HEK293 (cell line): ENCODE data around the gene ZNF154.

Experiments used
- CTCF ChIA-PET: fragments of 350-600 bp; formaldehyde crosslinking; extraction: SDS; loops from one replicate; lab custom pipeline; 2021; ENCODE audit warnings: antibody characterized with exemption; lab: Yijun Ruan, JAX
- POLR2A ChIA-PET: fragments of 300-600 bp; formaldehyde crosslinking; extraction: SDS; loops from one replicate; lab custom pipeline; 2020; ENCODE audit warnings: antibody characterized with exemption, inconsistent platforms; lab: Yijun Ruan, JAX
- H3K27ac ChIP-seq: fragments of 200-500 bp; sonication (Bioruptor generic); 2 replicates; pipeline ENCODE4 v1.5.1; 2014; ENCODE audit warnings: low read depth, low read length, control low read depth, inconsistent platforms; ENCODE audit errors: extremely low read depth
- H3K36me3 ChIP-seq, 2 experiments: fragments of 200-500 bp in 1 of 2; sonication (Bioruptor generic) in 1 of 2; 1 replicate in 1 of 2; 2 replicates in 1 of 2; pipeline ENCODE4 v1.5.1; 2014 to 2017; ENCODE audit warnings: inconsistent platforms in 2 of 2, low read length in 2 of 2; ENCODE audit not compliant: control insufficient read depth in 2 of 2, insufficient read depth in 1 of 2
- H3K4me1 ChIP-seq: fragments of 200-500 bp; sonication (Bioruptor generic); 2 replicates; pipeline ENCODE4 v1.5.1; 2014; ENCODE audit warnings: mild to moderate bottlenecking, low read length, inconsistent platforms; ENCODE audit not compliant: control insufficient read depth, insufficient read depth
- H3K4me3 ChIP-seq: 2 replicates; pipeline ENCODE4 v1.5.1; 2011; ENCODE audit warnings: low read depth, mild to moderate bottlenecking, control low read depth, low read length, moderate library complexity
- H3K9me3 ChIP-seq: fragments of 200-500 bp; sonication (Bioruptor generic); 2 replicates; pipeline ENCODE4 v1.5.1; 2014; ENCODE audit warnings: low read depth, low read length, inconsistent platforms; ENCODE audit not compliant: control insufficient read depth, insufficient read depth
- SP7 ChIP-seq: fragments of 450-650 bp; formaldehyde crosslinking; IDR thresholded peaks from 2 replicates; pipeline ENCODE4 v1.5.1; 2016; ENCODE audit warnings: missing biosample characterization, missing genetic modification characterization
- WT1 ChIP-seq: fragments of 450-650 bp; formaldehyde crosslinking; IDR thresholded peaks from 2 replicates; pipeline ENCODE4 v1.5.1; 2016; ENCODE audit warnings: missing biosample characterization, missing genetic modification characterization
- ZBTB21 ChIP-seq: fragments of 450-650 bp; formaldehyde crosslinking; IDR thresholded peaks from 2 replicates; pipeline ENCODE4 v1.5.1; 2017; ENCODE audit warnings: missing biosample characterization, missing genetic modification characterization
- ZIC2 ChIP-seq: fragments of 450-650 bp; formaldehyde crosslinking; IDR thresholded peaks from 2 replicates; pipeline ENCODE4 v1.5.1; 2016; ENCODE audit warnings: missing biosample characterization, missing genetic modification characterization
- ZNF132 ChIP-seq: fragments of 450-650 bp; formaldehyde crosslinking; IDR thresholded peaks from 2 replicates; pipeline ENCODE4 v1.5.1; 2017; ENCODE audit warnings: missing biosample characterization, missing genetic modification characterization, borderline replicate concordance
- ZNF148 ChIP-seq: fragments of 450-650 bp; formaldehyde crosslinking; IDR thresholded peaks from 2 replicates; pipeline ENCODE4 v1.5.0; 2017; ENCODE audit warnings: missing biosample characterization, missing genetic modification characterization, borderline replicate concordance
- ZNF174 ChIP-seq: fragments of 450-650 bp; formaldehyde crosslinking; IDR thresholded peaks from 2 replicates; pipeline ENCODE4 v1.5.0; 2017; ENCODE audit warnings: missing biosample characterization, mild to moderate bottlenecking, missing genetic modification characterization
- ZNF350 ChIP-seq: fragments of 450-650 bp; formaldehyde crosslinking; IDR thresholded peaks from 2 replicates; pipeline ENCODE4 v1.5.0; 2017; ENCODE audit warnings: missing biosample characterization, mild to moderate bottlenecking, missing genetic modification characterization
- ZNF501 ChIP-seq: fragments of 450-650 bp; formaldehyde crosslinking; IDR thresholded peaks from 2 replicates; pipeline ENCODE4 v1.5.1; 2016; ENCODE audit warnings: missing biosample characterization, missing genetic modification characterization
- ZNF530 ChIP-seq: fragments of 450-650 bp; formaldehyde crosslinking; IDR thresholded peaks from 2 replicates; pipeline ENCODE4 v1.5.1; 2016; ENCODE audit warnings: low read depth, missing biosample characterization, missing genetic modification characterization
- ZNF544 ChIP-seq: fragments of 450-650 bp; formaldehyde crosslinking; IDR thresholded peaks from 2 replicates; pipeline ENCODE4 v1.5.0; 2017; ENCODE audit warnings: missing biosample characterization, missing genetic modification characterization
- ZNF560 ChIP-seq: fragments of 450-650 bp; formaldehyde crosslinking; IDR thresholded peaks from 2 replicates; pipeline ENCODE4 v1.5.1; 2017; ENCODE audit warnings: missing biosample characterization, missing genetic modification characterization, borderline replicate concordance
- ZNF596 ChIP-seq: fragments of 450-650 bp; IDR thresholded peaks from 2 replicates; pipeline ENCODE4 v1.5.0; 2018; ENCODE audit warnings: missing biosample characterization, mild to moderate bottlenecking, missing genetic modification characterization, moderate library complexity
- ZNF626 ChIP-seq: fragments of 450-650 bp; sonication (Bioruptor Pico); formaldehyde crosslinking; IDR thresholded peaks from 2 replicates; pipeline ENCODE4 v1.5.1; 2018; ENCODE audit warnings: missing biosample characterization, missing genetic modification characterization, inconsistent platforms
- ZNF692 ChIP-seq: fragments of 450-650 bp; formaldehyde crosslinking; IDR thresholded peaks from 2 replicates; pipeline ENCODE4 v1.5.1; 2016; ENCODE audit warnings: missing biosample characterization, missing genetic modification characterization
- ZNF704 ChIP-seq: fragments of 450-650 bp; formaldehyde crosslinking; IDR thresholded peaks from 2 replicates; pipeline ENCODE4 v1.5.1; 2016; ENCODE audit warnings: missing biosample characterization, missing genetic modification characterization
- ZNF843 ChIP-seq: fragments of 450-650 bp; formaldehyde crosslinking; IDR thresholded peaks from 2 replicates; pipeline ENCODE4 v1.5.1; 2016; ENCODE audit warnings: missing biosample characterization, missing genetic modification characterization
- ZSCAN30 ChIP-seq: fragments of 450-650 bp; IDR thresholded peaks from 2 replicates; pipeline ENCODE4 v1.5.1; 2018; ENCODE audit warnings: missing biosample characterization, mild to moderate bottlenecking, missing genetic modification characterization, moderate library complexity
- ZSCAN4 ChIP-seq: fragments of 450-650 bp; formaldehyde crosslinking; IDR thresholded peaks from 2 replicates; pipeline ENCODE4 v1.5.1; 2017; ENCODE audit warnings: missing biosample characterization, missing genetic modification characterization
- ZSCAN5A ChIP-seq: fragments of 450-650 bp; formaldehyde crosslinking; IDR thresholded peaks from 2 replicates; pipeline ENCODE4 v1.5.1; 2016; ENCODE audit warnings: missing biosample characterization, missing genetic modification characterization
- TF ChIP-seq, protein P1 (sequence below): fragments of 450-650 bp; formaldehyde crosslinking; IDR thresholded peaks from 2 replicates; pipeline ENCODE4 v1.5.1; 2016; ENCODE audit warnings: missing biosample characterization, missing genetic modification characterization, low read depth
- TF ChIP-seq, protein P2 (sequence below): fragments of 450-650 bp; formaldehyde crosslinking; IDR thresholded peaks from 2 replicates; pipeline ENCODE4 v1.5.1; 2016; ENCODE audit warnings: missing biosample characterization, missing genetic modification characterization

Gene ZNF154

GRCh38 chr19:57672466-57672865 lies 36.5 kb downstream of the ZNF154 start (continued):
- no peak for TF ChIP-seq ZNF843

GRCh38 chr19:57671124-57671895 lies 37.7 kb downstream of the ZNF154 start:
- H3K4me3 ChIP-seq = no peak overlapping the region
- H3K36me3 ChIP-seq = no peaks in the 10 kb centered on the region
- TF ChIP-seq ZNF132 (no peak), ZSCAN5A (no peak), ZNF530 (tag by site-specific recombination) (no peak), ZNF692 (no peak), ZNF560 (tag by site-specific recombination) (no peak), ZNF148 (tag by site-specific recombination) (no peak), ZSCAN30 (tag by site-specific recombination) (no peak), ZNF704 (tag by site-specific recombination) (no peak), ZNF350 (tag by site-specific recombination) (no peak), ZNF174 (tag by site-specific recombination) (no peak)
- ChIA-PET POLR2A (interaction anchor here (0.5 to 1.5 kb wide), 4 partner anchors 10 to 231 kb away, joined by 3 to 8 read pairs (median 4); partner anchors contain the start of gene ZNF551), CTCF (interaction anchor here (0.6 kb wide), 1 partner anchor 59 kb away, joined by 4 read pairs; no protein-coding TSS in a partner anchor)
- H3K4me1 ChIP-seq = no peaks in the 10 kb centered on the region
- H3K9me3 ChIP-seq = no peaks in the 10 kb centered on the region
- no peak overlapping the region for H3K27ac ChIP-seq

DNA sequence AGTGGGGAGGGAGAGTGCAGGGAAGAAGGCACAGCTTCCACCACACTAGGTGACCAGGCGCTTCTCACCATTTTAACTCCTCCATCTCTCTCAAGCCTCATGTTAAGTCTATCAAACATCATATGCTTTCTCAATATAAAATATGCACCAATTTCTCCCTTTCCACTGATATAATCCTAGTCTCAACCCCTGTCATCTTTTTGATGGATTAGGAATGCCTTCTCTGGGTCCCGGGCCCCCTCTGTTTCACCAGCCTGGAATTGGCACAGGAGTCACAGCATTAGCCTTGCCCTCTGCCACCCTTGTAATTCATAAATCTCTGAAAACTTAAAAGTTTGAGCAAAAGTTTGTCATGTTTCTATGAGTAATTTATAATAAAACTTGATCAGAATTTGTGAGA lies 40.4 kb downstream of the ZNF154 start, which contains the start of gene ZSCAN4:
Gene ZSCAN4, plus strand, starts transcription at position 301 of the 400 bp plus-strand sequence. CDS start 7,211 bp downstream, outside the sequence.
- H3K4me1 ChIP-seq = no peaks in the 10 kb centered on the region
- TF ChIP-seq, protein P1, sequence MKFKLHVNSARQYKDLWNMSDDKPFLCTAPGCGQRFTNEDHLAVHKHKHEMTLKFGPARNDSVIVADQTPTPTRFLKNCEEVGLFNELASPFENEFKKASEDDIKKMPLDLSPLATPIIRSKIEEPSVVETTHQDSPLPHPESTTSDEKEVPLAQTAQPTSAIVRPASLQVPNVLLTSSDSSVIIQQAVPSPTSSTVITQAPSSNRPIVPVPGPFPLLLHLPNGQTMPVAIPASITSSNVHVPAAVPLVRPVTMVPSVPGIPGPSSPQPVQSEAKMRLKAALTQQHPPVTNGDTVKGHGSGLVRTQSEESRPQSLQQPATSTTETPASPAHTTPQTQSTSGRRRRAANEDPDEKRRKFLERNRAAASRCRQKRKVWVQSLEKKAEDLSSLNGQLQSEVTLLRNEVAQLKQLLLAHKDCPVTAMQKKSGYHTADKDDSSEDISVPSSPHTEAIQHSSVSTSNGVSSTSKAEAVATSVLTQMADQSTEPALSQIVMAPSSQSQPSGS (tag by site-specific recombination) = no peak
- TF ChIP-seq, protein P2, sequence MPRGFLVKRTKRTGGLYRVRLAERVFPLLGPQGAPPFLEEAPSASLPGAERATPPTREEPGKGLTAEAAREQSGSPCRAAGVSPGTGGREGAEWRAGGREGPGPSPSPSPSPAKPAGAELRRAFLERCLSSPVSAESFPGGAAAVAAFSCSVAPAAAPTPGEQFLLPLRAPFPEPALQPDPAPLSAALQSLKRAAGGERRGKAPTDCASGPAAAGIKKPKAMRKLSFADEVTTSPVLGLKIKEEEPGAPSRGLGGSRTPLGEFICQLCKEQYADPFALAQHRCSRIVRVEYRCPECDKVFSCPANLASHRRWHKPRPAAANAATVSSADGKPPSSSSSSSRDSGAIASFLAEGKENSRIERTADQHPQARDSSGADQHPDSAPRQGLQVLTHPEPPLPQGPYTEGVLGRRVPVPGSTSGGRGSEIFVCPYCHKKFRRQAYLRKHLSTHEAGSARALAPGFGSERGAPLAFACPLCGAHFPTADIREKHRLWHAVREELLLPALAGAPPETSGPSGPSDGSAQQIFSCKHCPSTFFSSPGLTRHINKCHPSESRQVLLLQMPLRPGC (tag by site-specific recombination) = no peak
- TF ChIP-seq ZSCAN4 (tag by site-specific recombination) (no peak), ZBTB21 (no peak), SP7 (no peak), WT1 (tag by site-specific recombination) (no peak), ZNF596 (tag by site-specific recombination) (no peak), ZNF544 (tag by site-specific recombination) (no peak), ZNF501 (tag by site-specific recombination) (no peak), ZIC2 (no peak), ZNF626 (tag by site-specific recombination) (no peak)
- no peaks in the 10 kb centered on the region for H3K36me3 ChIP-seq
- ChIA-PET POLR2A (no interaction called here), CTCF (no interaction called here)
- H3K9me3 ChIP-seq = no peaks in the 10 kb centered on the region
- H3K4me3 ChIP-seq = no peak within 1 kb of the TSS
- no peak within 1 kb of the TSS for H3K27ac ChIP-seq
